Left ventricle myocardium inferior (tissue), 1 donor: ENCODE measurements around the gene TNRC6B. TPM values are rescaled to one million over a fixed set of nuclear protein-coding genes. Genes with fewer than 3 reads are reported as not detected.

Source experiments
- DNase-seq: peaks from one replicate; pipeline ENCODE4 v3.0.0-alpha.2; 2020
- H3K27ac ChIP-seq: fragments of 200-600 bp; replicated peaks from 2 replicates; pipeline ENCODE4 v1.8.0; 2021
- H3K27me3 ChIP-seq: fragments of 200-600 bp; 2 replicates; pipeline ENCODE4 v1.8.0; 2021; ENCODE audit warnings: low read depth
- H3K36me3 ChIP-seq: fragments of 200-600 bp; 2 replicates; pipeline ENCODE4 v1.8.0; 2021
- H3K4me1 ChIP-seq: fragments of 200-600 bp; 2 replicates; pipeline ENCODE4 v1.8.0; 2021
- H3K4me3 ChIP-seq: fragments of 200-600 bp; 2 replicates; pipeline ENCODE4 v1.8.0; 2021; ENCODE audit warnings: mild to moderate bottlenecking, moderate library complexity
- H3K9me3 ChIP-seq: fragments of 200-600 bp; replicated peaks from 2 replicates; pipeline ENCODE4 v1.8.0; 2021
- CTCF ChIP-seq: fragments of 200-600 bp; IDR thresholded peaks from 2 replicates; pipeline ENCODE4 v1.8.0; 2021; ENCODE audit warnings: antibody characterized with exemption, mild to moderate bottlenecking, borderline replicate concordance
- intact Hi-C: fragments of 100-400 bp; cut with micrococcal nuclease; formaldehyde crosslinking; loops from one replicate; pipeline ENCODE4 v1.11.0; 2022
- total RNA-seq: library from RNA; stranded (reverse); fragmentation: NEBNext Ultra II Directional; extraction: Animal tissue kit (Norgen Biotek cat#: 25700); gene quantifications from one replicate; pipeline ENCODE4 v1.2.1, GENCODE V29; 2021
- donor health status: DM: no; HTN: yes; CAD: no; lungs with severe emphysema.

Gene TNRC6B
- total RNA-seq, 1 donor from 2014 or later = 43.8 TPM

- Histone ChIP-seq H3K4me1 (peaks cover 87% of the 10 kb centered on the region), H3K27me3 (no peaks in the 10 kb centered on the region), H3K27ac (no peak overlapping the region), H3K36me3 (peaks cover 5% of the 10 kb centered on the region), H3K4me3 (no peak overlapping the region), H3K9me3 (no peaks in the 10 kb centered on the region)
- TF ChIP-seq CTCF = no peak
- intact Hi-C loops = no loop called here
- DNase-seq = no peak
These were observed 58.5 kb downstream of the TNRC6B start for GRCh38 chr22:40236131-40236665.

- Histone ChIP-seq H3K27ac (no peak overlapping the region), H3K27me3 (no peaks in the 10 kb centered on the region), H3K9me3 (no peaks in the 10 kb centered on the region), H3K36me3 (peaks cover 2% of the 10 kb centered on the region), H3K4me1 (peaks cover 84% of the 10 kb centered on the region), H3K4me3 (no peak overlapping the region)
- TF ChIP-seq CTCF = no peak
- no peak for DNase-seq
- intact Hi-C loops = no loop called here
These were observed 59.5 kb downstream of the TNRC6B start for GRCh38 chr22:40237241-40237640.

- no peak for DNase-seq
- intact Hi-C loops = no loop called here
- peaks cover 77% of the 10 kb centered on the region for H3K4me1 ChIP-seq
- H3K36me3 ChIP-seq = no peaks in the 10 kb centered on the region
- no peaks in the 10 kb centered on the region for H3K27me3 ChIP-seq
- peak overlapping the region; percentile 49 for H3K27ac ChIP-seq
- H3K9me3 ChIP-seq = no peaks in the 10 kb centered on the region
- no peak overlapping the region for H3K4me3 ChIP-seq
- TF ChIP-seq CTCF = no peak
These were observed 60.2 kb downstream of the TNRC6B start for GRCh38 chr22:40237788-40238424.

- intact Hi-C loops = no loop called here
- Histone ChIP-seq H3K4me3 (no peak overlapping the region), H3K27me3 (no peaks in the 10 kb centered on the region), H3K27ac (peak overlapping the region; percentile 49), H3K4me1 (peaks cover 80% of the 10 kb centered on the region), H3K36me3 (no peaks in the 10 kb centered on the region), H3K9me3 (no peaks in the 10 kb centered on the region)
- DNase-seq = no peak
- no peak for TF ChIP-seq CTCF
These were observed 61.0 kb downstream of the TNRC6B start for GRCh38 chr22:40238425-40239344.

GRCh38 chr22:40239345-40239683 is 61.6 kb downstream of the TNRC6B start:
- intact Hi-C loops = no loop called here
- Histone ChIP-seq H3K9me3 (no peaks in the 10 kb centered on the region), H3K27ac (peak overlapping the region; percentile 49), H3K27me3 (no peaks in the 10 kb centered on the region), H3K36me3 (no peaks in the 10 kb centered on the region), H3K4me1 (peaks cover 86% of the 10 kb centered on the region), H3K4me3 (no peak overlapping the region)
- TF ChIP-seq CTCF = no peak
- DNase-seq = no peak
